ENCODE measurements around the gene CDK5.

The CDK5 gene

GRCh38 chr7:151086802-151087244, 29.1 kb upstream of the CDK5 start:
- no peak for FAIRE-seq

- peak; percentile 68 for FAIRE-seq
These were observed 28.3 kb upstream of the CDK5 start, which contains the start of gene AGAP3 for GRCh38 chr7:151085691-151086620. Gene AGAP3 (plus strand): TSS chr7:151086475. CDS start chr7:151086742, 267 bp downstream.

GRCh38 chr7:151085329-151085690, 27.6 kb upstream of the CDK5 start:
- no peak for FAIRE-seq

GRCh38 chr7:151083824-151084160, 26.1 kb upstream of the CDK5 start:
- FAIRE-seq: no peak

GRCh38 chr7:151083071-151083823, 25.6 kb upstream of the CDK5 start, which contains the start of gene TMUB1:
Gene TMUB1 (minus strand): TSS chr7:151083493. CDS start chr7:151082563, 930 bp downstream.
- FAIRE-seq: no peak

- no peak for FAIRE-seq
These were observed 24.7 kb upstream of the CDK5 start for GRCh38 chr7:151082141-151083070.

- no peak for FAIRE-seq
These were observed 23.7 kb upstream of the CDK5 start for GRCh38 chr7:151081170-151082101.

- FAIRE-seq: no peak
These were observed 22.9 kb upstream of the CDK5 start, which contains the start of gene FASTK for GRCh38 chr7:151080522-151081169. Gene FASTK (minus strand): TSS chr7:151080809. CDS start chr7:151080766, 43 bp downstream.

- no peak for FAIRE-seq
These were observed 22.4 kb upstream of the CDK5 start for GRCh38 chr7:151080067-151080521.

GRCh38 chr7:151079199-151079910, 21.7 kb upstream of the CDK5 start:
- FAIRE-seq: no peak

GRCh38 chr7:151078233-151079040, 20.7 kb upstream of the CDK5 start:
- FAIRE-seq: no peak

- FAIRE-seq: no peak
These were observed 20.1 kb upstream of the CDK5 start for GRCh38 chr7:151077705-151078232.

GRCh38 chr7:151076863-151077704, 19.4 kb upstream of the CDK5 start:
- no peak for FAIRE-seq

- FAIRE-seq: no peak
These were observed 18.3 kb upstream of the CDK5 start for GRCh38 chr7:151075978-151076426.

GRCh38 chr7:151075662-151075971, 17.9 kb upstream of the CDK5 start:
- FAIRE-seq: no peak

- FAIRE-seq: no peak
These were observed 17.3 kb upstream of the CDK5 start for GRCh38 chr7:151074817-151075661.

- FAIRE-seq: no peak
These were observed 16.3 kb upstream of the CDK5 start for GRCh38 chr7:151073990-151074389.
